ENCODE results near the gene HVCN1. TPM values are rescaled to one million over a fixed set of nuclear protein-coding genes. Genes with fewer than 3 reads are reported as not detected.

Gene HVCN1
- total and polyA plus RNA-seq, 2 of the 13 experiments (the other 11 are each of a cell fraction or from before 2014, with no cell fraction given): 0.49 to 1.3 TPM

GRCh38 chr12:110704750-110705149 lies 15.8 kb upstream of the HVCN1 start:
- intact Hi-C loops (cut with micrococcal nuclease; ENCODE audit: unreplicated experiment) (loop anchor here (1.0 kb wide), 1 partner anchor 122 kb away; no protein-coding TSS in a partner anchor), in situ Hi-C loops (cut with HindIII; ENCODE audit: extremely low pct_ligation_motif_present, low pct_unique_long_range_greater_than_20kb) (loop anchor here (5.0 kb wide), 1 partner anchor 123 kb away; no protein-coding TSS in a partner anchor)
- H4K20me1 ChIP-seq (ENCODE audit: insufficient read depth, low read length): no peaks in the 10 kb centered on the region
- ChIA-PET CTCF (ENCODE audit: low intra/inter-chr PET ratio, low total read pairs) (interaction anchor here (1.5 kb wide), 2 partner anchors 122 to 183 kb away, joined by 4 to 16 read pairs; no protein-coding TSS in a partner anchor), POLR2A (interaction anchor here (0.6 kb wide), 2 partner anchors 123 to 126 kb away, joined by 3 to 4 read pairs; no protein-coding TSS in a partner anchor)
- H3K27me3 ChIP-seq (ENCODE audit: control insufficient read depth in 1 of 2, insufficient read depth in 2 of 2, low read length in 2 of 2): 0 out of 5 replicates have a peak, but pooled peaks cover 0 to 5% of the 10 kb centered on the region in 2 experiments
- ATAC-seq (peak; percentile 89), DNase-seq (ENCODE audit: low spot score) (peak; percentile 68), FAIRE-seq (peak; percentile 60)
- WGBS (ENCODE audit: low lambda C conversion rate): 7% methylated on average over 5 of the region's 5 CpGs
- peaks cover 14% of the 10 kb centered on the region for H3K4me1 ChIP-seq (ENCODE audit: insufficient read depth, low read length)
- no peak overlapping the region for H2AFZ ChIP-seq (ENCODE audit: low read length)
- H3K79me2 ChIP-seq (ENCODE audit: insufficient read depth, low read length): no peaks in the 10 kb centered on the region
- no peaks in the 10 kb centered on the region for H3K9me3 ChIP-seq (ENCODE audit: low read length)
- H3K27ac ChIP-seq (ENCODE audit: extremely low read length, insufficient read depth, low read length): no peak overlapping the region
- BruUV-seq (replicated peaks): no TSS peak
- no peaks in the 10 kb centered on the region for H3K36me3 ChIP-seq (replicated peaks in 1 of 2; ENCODE audit: control insufficient read depth in 1 of 2, insufficient read depth in 2 of 2, low read length in 2 of 2)
- no peak overlapping the region for H3K9ac ChIP-seq (ENCODE audit: insufficient read depth, low read depth, low read length)
- H3K4me3 ChIP-seq (replicated peaks in 1 of 3; ENCODE audit: insufficient read depth in 1 of 3, low read depth in 2 of 3, low read length in 3 of 3): 0 out of 6 replicates have a peak overlapping the region, but pooled peaks of 2 of the 3 experiments have one; percentile 6 to 50
- peak overlapping the region; percentile 61 for H3K4me2 ChIP-seq (ENCODE audit: low read depth, low read length)
- TF ChIP-seq ZFAT (CRISPR knock-in tag; conservative IDR thresholded peaks at IDR 0.05): no peak
- peak in 1 of 2 experiments; percentile 44; a peak in 1 of 4 replicates for TF ChIP-seq HMGXB4 (CRISPR knock-in tag; IDR thresholded peaks at IDR 0.05; ENCODE audit: borderline replicate concordance in 1 of 2, low read depth in 1 of 2)
- no peak for TF ChIP-seq ATF1 (CRISPR knock-in tag; IDR thresholded peaks at IDR 0.05)
- peak; percentile 72 for TF ChIP-seq STAG1 (CRISPR knock-in tag; IDR thresholded peaks at IDR 0.05)
- TF ChIP-seq HOXA3 (CRISPR knock-in tag; IDR thresholded peaks at IDR 0.05): no peak
- TF ChIP-seq HOXA5 (CRISPR knock-in tag; IDR thresholded peaks at IDR 0.05): no peak
- peak; percentile 79 for TF ChIP-seq CTCF (CRISPR knock-in tag; IDR thresholded peaks at IDR 0.05)
- no peak for TF ChIP-seq GPBP1L1 (CRISPR knock-in tag; IDR thresholded peaks at IDR 0.05)
- no peak for TF ChIP-seq HMG20A (CRISPR knock-in tag; IDR thresholded peaks at IDR 0.05; ENCODE audit: borderline replicate concordance)
- no peak for TF ChIP-seq TCF12 (IDR thresholded peaks at IDR 0.05)
- TF ChIP-seq TCF12 (CRISPR knock-in tag; IDR thresholded peaks at IDR 0.05): no peak
- peak; percentile 48; the same call in 1 of the 2 replicates for TF ChIP-seq RAD21 (CRISPR knock-in tag; IDR thresholded peaks at IDR 0.05)
- no peak for TF ChIP-seq ZNF891 (CRISPR knock-in tag; IDR thresholded peaks at IDR 0.05)
- no peak for TF ChIP-seq NR2F6 (IDR thresholded peaks at IDR 0.05)
- no peak for TF ChIP-seq NR2F6 (CRISPR knock-in tag; IDR thresholded peaks at IDR 0.05)
- no peak for TF ChIP-seq NR2F2 (IDR thresholded peaks at IDR 0.05; ENCODE audit: borderline replicate concordance, low read depth)
- TF ChIP-seq ZNF589 (CRISPR knock-in tag; conservative IDR thresholded peaks at IDR 0.05): no peak
- no peak for TF ChIP-seq ATF5 (CRISPR knock-in tag; IDR thresholded peaks at IDR 0.05; ENCODE audit: low read depth)
- TF ChIP-seq NFIC (IDR thresholded peaks at IDR 0.05; ENCODE audit: low read length): no peak
